Sigmoid colon (tissue), 7 donors: ENCODE results near the gene TXLNB. TPM values are rescaled to one million over a fixed set of nuclear protein-coding genes. Genes with fewer than 3 reads are reported as not detected.
A peak's percentile ranks its signal among the peaks of the same experiment; 100 is the strongest.

Source experiments
- DNase-seq: peaks from one replicate; pipeline ENCODE4 v3.0.0-alpha.2; 2019
- H3K27ac ChIP-seq, 4 donors: fragments of 200-600 bp; sonication (generic); one replicate each; pipeline ENCODE4 v1.5.1; 2016 to 2019; ENCODE audit warnings: mild to moderate bottlenecking in 1 of 4
- H3K27me3 ChIP-seq, 3 donors: fragments of 200-600 bp; sonication (generic); one replicate each; pipeline ENCODE4 v1.5.1; 2019; ENCODE audit warnings: mild to moderate bottlenecking in 1 of 3
- H3K36me3 ChIP-seq, 4 donors: fragments of 200-600 bp; sonication (generic); one replicate each; pipeline ENCODE4 v1.5.1; 2016 to 2019
- H3K4me1 ChIP-seq, 4 donors: fragments of 200-600 bp; sonication (generic); one replicate each; pipeline ENCODE4 v1.5.1; 2017 to 2019
- H3K4me3 ChIP-seq, 4 donors: fragments of 200-600 bp; sonication (generic); one replicate each; pipeline ENCODE4 v1.5.1; 2017 to 2019; ENCODE audit warnings: mild to moderate bottlenecking in 2 of 4, moderate library complexity in 1 of 4
- H3K9me3 ChIP-seq, 4 donors: fragments of 200-600 bp in 3 of 4; sonication (generic) in 3 of 4; one replicate each; pipeline versions ENCODE4 v1.5.1 to v1.6.1; 2013 to 2019
- CTCF ChIP-seq, 4 experiments: fragments of 450-650 bp in 3 of 4; fragments of 200-600 bp in 1 of 4; IDR thresholded peaks; one replicate each; pipeline ENCODE4 v1.5.1; 2016 to 2019; ENCODE audit warnings: antibody characterized with exemption in 4 of 4, mild to moderate bottlenecking in 3 of 4, moderate library complexity in 2 of 4
- EP300 ChIP-seq, 4 donors: sonication (generic); formaldehyde crosslinking; IDR thresholded peaks; one replicate each; pipeline ENCODE4 v1.6.1; 2017; ENCODE audit warnings: antibody characterized with exemption in 4 of 4
- POLR2A ChIP-seq, 2 donors: fragments of 450-650 bp; IDR thresholded peaks; one replicate each; pipeline ENCODE4 v1.6.1; 2016; ENCODE audit warnings: antibody characterized with exemption in 2 of 2, mild to moderate bottlenecking in 2 of 2, moderate library complexity in 2 of 2
- POLR2AphosphoS5 ChIP-seq, 4 donors: sonication (generic); formaldehyde crosslinking; IDR thresholded peaks; one replicate each; pipeline ENCODE4 v1.6.1; 2017; ENCODE audit warnings: antibody characterized with exemption in 4 of 4
- WGBS, 2 donors: extraction: QIAGEN DNeasy Blood & Tissue Kit; methylation state at CpG; one replicate each; pipeline ENCODE4 v1.1.7; 2013; 5-methylcytosine and 5-hydroxymethylcytosine counted together
- intact Hi-C: fragments of 100-400 bp; cut with DNase I; formaldehyde crosslinking; loops from one replicate; pipeline ENCODE4 v1.15.1; 2023
- polyA plus RNA-seq, 3 donors: library from polyadenylated mRNA; stranded (reverse); fragments of 200-250 nt; gene quantifications; one replicate each; pipeline ENCODE4 v1.2.3, GENCODE V29; 2013
- total RNA-seq, 4 donors: library from RNA; depleted of rRNA; stranded (reverse); fragments of >200 nt; gene quantifications; one replicate each; pipeline ENCODE4 v1.1.0, GENCODE V29; 2016
- donor health status: healthy with polysubstance abuse.
- donor health status: Bipolar disorder and iron deficiency.
- donor health status: healthy.

TXLNB gene
- total and polyA plus RNA-seq, 7 donors: 0.58 to 3.9 (median 1.7) TPM; not detected in 1

- Histone ChIP-seq H3K4me3 (no peak overlapping the region), H3K9me3 (no peaks in the 10 kb centered on the region), H3K4me1 (peaks cover 0 to 15% (median 4%) of the 10 kb centered on the region in 4 donors), H3K27me3 (no peaks in the 10 kb centered on the region), H3K36me3 (no peaks in the 10 kb centered on the region), H3K27ac (peak overlapping the region in 2 of 4 donors; percentile 10 to 38)
- no peak for TF ChIP-seq CTCF (IDR thresholded peaks at IDR 0.05)
- no peak for TF ChIP-seq POLR2AphosphoS5 (IDR thresholded peaks at IDR 0.05)
- TF ChIP-seq EP300 (IDR thresholded peaks at IDR 0.05): no peak
- no peak for TF ChIP-seq POLR2A (IDR thresholded peaks at IDR 0.05)
- WGBS, 2 donors: 87 to 92% methylated on average over 4 of the region's 4 CpGs
- DNase-seq: no peak
- intact Hi-C loops: no loop called here
These were observed 40.0 kb downstream of the TXLNB start for GRCh38 chr6:139251691-139252390.

GRCh38 chr6:139251045-139251690 lies 40.6 kb downstream of the TXLNB start:
- DNase-seq: no peak
- no peak overlapping the region for H3K4me3 ChIP-seq
- no peaks in the 10 kb centered on the region for H3K9me3 ChIP-seq
- TF ChIP-seq POLR2AphosphoS5 (IDR thresholded peaks at IDR 0.05) (peak in 1 of 4 donors; percentile 30), EP300 (IDR thresholded peaks at IDR 0.05) (no peak)
- H3K27ac ChIP-seq: peak overlapping the region; percentile 10 to 50 (median 38)
- no peaks in the 10 kb centered on the region for H3K27me3 ChIP-seq
- no peaks in the 10 kb centered on the region for H3K36me3 ChIP-seq
- peaks cover 0 to 15% (median 4%) of the 10 kb centered on the region in 4 donors for H3K4me1 ChIP-seq
- intact Hi-C loops: no loop called here
- WGBS, 2 donors: 73 to 83% methylated on average over 2 of the region's 2 CpGs

GRCh38 chr6:139250296-139251044 lies 41.3 kb downstream of the TXLNB start:
- DNase-seq: no peak
- intact Hi-C loops: no loop called here
- 35 to 54% methylated on average over 3 of the region's 3 CpGs for WGBS, 2 donors
- Histone ChIP-seq H3K9me3 (no peaks in the 10 kb centered on the region), H3K36me3 (no peaks in the 10 kb centered on the region), H3K27me3 (no peaks in the 10 kb centered on the region), H3K27ac (peak overlapping the region; percentile 10 to 50 (median 38)), H3K4me3 (no peak overlapping the region), H3K4me1 (peaks cover 0 to 15% (median 4%) of the 10 kb centered on the region in 4 donors)
- TF ChIP-seq CTCF (IDR thresholded peaks at IDR 0.05) (peak in 2 of 4 experiments; percentile 24 to 46), POLR2A (IDR thresholded peaks at IDR 0.05) (no peak)

GRCh38 chr6:139249395-139249794 lies 42.4 kb downstream of the TXLNB start:
- no peak for DNase-seq
- Histone ChIP-seq H3K36me3 (no peaks in the 10 kb centered on the region), H3K27me3 (no peaks in the 10 kb centered on the region), H3K4me3 (no peak overlapping the region), H3K4me1 (peaks cover 0 to 15% (median 4%) of the 10 kb centered on the region in 4 donors), H3K27ac (no peak overlapping the region), H3K9me3 (no peaks in the 10 kb centered on the region)
- WGBS, 2 donors: 55 to 76% methylated on average over 4 of the region's 4 CpGs
- intact Hi-C loops: no loop called here
- TF ChIP-seq CTCF (IDR thresholded peaks at IDR 0.05): no peak
- no peak for TF ChIP-seq POLR2A (IDR thresholded peaks at IDR 0.05)
- TF ChIP-seq POLR2AphosphoS5 (IDR thresholded peaks at IDR 0.05): no peak
- TF ChIP-seq EP300 (IDR thresholded peaks at IDR 0.05): no peak

GRCh38 chr6:139248911-139249310 lies 42.9 kb downstream of the TXLNB start:
- H3K4me3 ChIP-seq: no peak overlapping the region
- DNase-seq: no peak
- no peaks in the 10 kb centered on the region for H3K27me3 ChIP-seq
- intact Hi-C loops: no loop called here
- no peaks in the 10 kb centered on the region for H3K9me3 ChIP-seq
- H3K4me1 ChIP-seq: peaks cover 0 to 15% (median 4%) of the 10 kb centered on the region in 4 donors
- no peak overlapping the region for H3K27ac ChIP-seq
- 77 to 89% methylated on average over 3 of the region's 3 CpGs for WGBS, 2 donors
- no peaks in the 10 kb centered on the region for H3K36me3 ChIP-seq
- TF ChIP-seq CTCF (IDR thresholded peaks at IDR 0.05) (no peak), POLR2A (IDR thresholded peaks at IDR 0.05) (no peak), EP300 (IDR thresholded peaks at IDR 0.05) (no peak), POLR2AphosphoS5 (IDR thresholded peaks at IDR 0.05) (no peak)
